Measurements from ENCODE around the gene SH3PXD2B. TPM values are rescaled to one million over a fixed set of nuclear protein-coding genes. Genes with fewer than 3 reads are reported as not detected.
A peak's percentile ranks its signal among the peaks of the same experiment; 100 is the strongest.
"Not testable (repeated sequence)": the region's sequence is repeated elsewhere in the genome, so short reads cannot be mapped to it uniquely, and the experiment has no call there.

Gene SH3PXD2B
- total RNA-seq, 1 donor from 2014 or later: 30.7 TPM

DNA sequence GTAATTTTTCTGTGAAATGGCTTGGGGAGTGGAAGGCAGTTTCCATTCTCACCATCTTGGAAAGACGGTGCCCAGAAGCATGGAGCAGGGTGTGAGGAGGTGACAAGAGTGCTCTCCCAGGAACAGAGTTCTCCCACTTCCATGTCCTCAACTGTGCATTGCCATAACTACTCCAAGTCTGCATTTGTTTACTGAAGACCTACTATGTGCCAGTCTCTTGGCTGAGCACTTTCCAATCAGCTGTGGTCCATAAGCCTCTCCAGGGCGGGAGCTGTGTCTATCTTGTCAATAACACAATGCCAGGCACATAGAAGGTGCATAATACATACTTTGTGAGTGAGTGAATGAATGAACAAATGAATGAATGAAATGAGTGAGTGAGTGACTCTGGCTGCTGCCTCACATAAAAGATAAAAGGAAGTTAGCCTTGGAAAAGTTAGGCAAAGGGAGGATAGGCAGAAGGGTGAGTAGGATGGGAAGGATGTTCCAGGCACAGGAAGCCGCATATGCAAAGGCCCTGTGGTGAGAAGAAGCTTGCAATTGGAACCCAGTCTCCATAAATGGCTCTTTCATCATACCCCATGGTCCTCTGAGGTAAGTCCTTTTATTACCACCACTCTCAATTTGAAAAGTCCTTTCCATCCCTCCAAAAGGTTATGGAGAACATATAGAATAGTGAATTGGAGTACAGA, 31.3 kb upstream of the SH3PXD2B start:
- no peak for DNase-seq

DNA sequence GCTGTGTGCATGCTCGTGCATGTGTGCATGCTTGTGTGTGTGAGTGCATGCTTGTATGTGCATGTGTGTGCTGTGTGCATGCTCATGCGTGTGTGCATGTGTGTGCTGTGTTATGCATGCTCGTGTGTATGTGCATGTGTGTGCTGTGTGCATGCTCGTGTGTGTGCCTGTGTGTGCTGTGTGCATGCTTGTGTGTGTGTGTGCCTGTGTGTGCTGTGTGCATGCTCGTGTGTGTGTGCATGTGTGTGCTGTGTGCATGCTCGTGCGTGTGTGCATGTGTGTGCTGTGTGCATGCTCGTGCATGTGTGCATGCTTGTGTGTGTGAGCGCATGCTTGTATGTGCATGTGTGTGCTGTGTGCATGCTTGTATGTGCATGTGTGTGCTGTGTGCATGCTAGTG, 30.3 kb upstream of the SH3PXD2B start:
- no peak for DNase-seq

DNA sequence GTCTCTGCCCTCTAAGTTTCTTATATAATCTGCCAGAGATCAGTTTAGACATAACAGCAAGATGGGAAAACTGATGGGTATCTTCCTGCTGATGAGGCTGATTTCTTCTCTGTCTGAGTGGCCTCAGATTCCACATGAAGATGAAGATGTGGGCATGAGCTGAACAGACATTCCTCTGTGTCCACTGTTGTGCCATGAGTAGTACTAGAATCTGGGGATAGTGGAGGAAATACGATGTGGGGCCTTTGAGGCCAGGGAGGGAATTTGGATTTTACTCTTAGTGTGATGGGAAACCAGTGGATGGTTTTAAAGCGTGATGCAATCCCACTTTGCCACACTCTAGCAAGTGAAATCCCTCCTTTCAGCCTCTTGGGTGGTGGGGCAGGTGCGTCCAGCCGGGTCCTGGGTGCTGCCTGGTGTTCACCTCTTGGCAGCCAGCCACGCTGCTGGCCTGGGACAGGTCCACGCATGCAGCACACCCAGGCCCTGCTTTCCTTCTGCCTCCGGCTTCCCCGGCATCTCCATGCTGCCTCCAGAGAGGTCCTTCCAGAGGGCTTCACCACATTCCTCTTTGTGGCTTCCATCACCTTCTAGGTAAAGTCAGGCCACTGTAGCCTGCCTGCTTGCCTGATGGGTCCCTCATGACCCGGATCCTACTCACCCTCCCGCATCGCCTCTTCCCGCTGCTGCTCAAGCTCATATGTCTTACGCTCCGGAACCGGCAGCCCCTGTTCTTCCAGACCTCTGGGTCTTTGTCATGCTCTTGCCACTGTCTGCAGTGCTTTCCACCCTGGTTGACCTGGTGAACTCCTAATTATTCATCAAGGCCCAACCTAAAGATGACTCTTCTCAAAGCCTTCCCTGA, 28.1 kb upstream of the SH3PXD2B start:
- no peak for DNase-seq

DNA sequence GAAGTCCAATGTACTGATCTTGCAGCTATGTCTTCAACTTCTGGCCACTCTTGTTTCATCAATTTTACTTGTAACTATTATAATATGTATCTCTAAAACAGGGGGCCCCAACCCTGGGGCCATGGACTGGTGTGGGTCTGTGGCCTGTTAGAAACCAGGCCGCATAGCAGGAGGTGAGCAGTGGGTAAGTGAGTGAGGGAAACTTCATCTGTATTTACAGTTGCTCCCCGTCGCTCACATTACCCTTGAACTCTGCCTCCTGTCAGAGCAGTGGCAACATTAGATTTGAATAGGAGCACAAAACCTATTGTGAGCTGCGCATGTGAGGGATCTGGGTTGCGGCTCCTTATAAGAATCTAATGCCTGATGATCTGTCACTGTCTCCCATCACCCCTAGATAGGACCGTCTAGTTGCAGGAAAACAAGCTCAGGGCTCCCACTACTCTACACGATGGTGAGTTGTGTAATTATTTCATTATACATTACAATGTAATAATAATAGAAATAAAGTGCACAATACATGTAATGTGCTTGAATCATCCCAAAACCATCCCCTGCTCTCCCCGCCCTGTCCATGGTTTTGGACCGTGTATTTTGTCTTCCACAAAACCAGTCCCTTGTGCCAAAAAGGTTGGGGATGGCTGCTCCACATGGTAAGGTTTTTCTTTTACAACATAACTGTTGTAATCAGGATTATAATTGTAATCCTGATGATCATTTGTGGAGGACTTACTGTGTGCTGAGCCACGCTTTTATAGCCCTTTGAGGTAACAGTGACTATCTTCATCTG, 26.9 kb upstream of the SH3PXD2B start:
- no peak for DNase-seq

DNA sequence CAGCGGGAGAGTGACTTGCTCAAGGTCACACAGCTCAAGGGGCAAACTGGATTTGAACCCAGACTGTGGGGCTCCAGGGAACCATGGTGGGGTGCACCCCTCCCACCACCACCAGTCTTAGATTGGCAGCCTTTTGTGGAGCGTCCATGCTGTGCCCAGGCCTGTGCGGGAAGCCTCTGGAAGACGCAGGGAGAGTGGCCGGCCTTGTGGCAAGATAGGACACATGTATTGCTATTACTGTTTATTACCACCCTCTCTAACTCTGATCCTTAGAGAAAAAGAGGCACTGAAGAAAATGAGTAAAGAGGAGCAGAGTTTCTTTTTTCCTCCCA, 25.4 kb upstream of the SH3PXD2B start:
- DNase-seq: no peak

DNA sequence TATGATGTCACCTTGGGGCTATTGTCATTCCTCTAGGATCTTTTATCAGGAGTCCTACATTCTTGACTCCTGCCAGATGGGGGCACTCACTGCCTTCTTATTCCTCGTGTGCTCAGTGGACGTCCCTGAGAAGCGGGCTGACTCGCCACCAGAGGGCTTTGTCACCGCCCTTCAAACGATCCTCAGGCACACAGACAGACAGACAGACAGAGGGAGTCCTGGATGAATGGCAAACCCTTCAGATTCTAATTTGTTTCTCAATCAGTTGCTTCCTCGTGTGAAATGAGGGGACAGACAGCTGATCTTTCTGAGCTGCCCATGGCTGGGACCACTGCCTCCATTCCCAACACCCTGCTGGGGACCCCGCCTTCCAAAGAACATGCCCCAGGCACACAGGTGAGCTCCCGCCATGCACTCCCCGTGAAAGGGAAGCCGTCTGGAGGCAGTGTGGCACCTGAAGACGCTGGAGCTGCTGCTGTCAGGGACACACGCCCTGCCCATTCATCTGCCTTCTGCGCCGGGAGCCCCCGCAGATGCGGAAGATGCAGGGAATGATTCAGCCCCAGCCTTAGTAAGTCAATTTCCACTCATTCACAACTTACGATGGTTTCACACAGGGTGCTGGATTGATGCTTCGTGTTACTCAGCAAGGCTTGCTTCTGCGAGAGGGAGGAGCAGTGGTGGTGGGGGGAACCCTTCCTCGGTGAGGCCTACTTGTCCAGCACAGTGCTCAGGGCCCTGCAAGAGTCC, 24.9 kb upstream of the SH3PXD2B start:
- DNase-seq: peak; percentile 84

DNA sequence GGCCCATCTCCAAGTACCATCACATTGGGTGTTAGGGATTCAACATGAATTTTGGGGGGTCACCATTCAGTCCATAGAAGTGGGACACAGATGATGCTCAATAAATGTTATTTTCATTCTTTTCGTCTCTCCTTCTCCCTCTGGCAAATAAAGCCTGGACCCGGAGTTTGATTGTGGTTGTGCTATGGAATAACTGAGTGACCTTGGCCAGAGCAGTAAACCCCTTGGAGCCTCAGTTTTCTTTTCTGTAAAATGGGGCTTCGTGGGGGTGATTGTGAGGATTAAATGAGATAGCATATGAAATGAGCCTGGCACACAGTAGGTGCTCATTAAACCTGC, 24.3 kb upstream of the SH3PXD2B start:
- DNase-seq: not testable (repeated sequence)

DNA sequence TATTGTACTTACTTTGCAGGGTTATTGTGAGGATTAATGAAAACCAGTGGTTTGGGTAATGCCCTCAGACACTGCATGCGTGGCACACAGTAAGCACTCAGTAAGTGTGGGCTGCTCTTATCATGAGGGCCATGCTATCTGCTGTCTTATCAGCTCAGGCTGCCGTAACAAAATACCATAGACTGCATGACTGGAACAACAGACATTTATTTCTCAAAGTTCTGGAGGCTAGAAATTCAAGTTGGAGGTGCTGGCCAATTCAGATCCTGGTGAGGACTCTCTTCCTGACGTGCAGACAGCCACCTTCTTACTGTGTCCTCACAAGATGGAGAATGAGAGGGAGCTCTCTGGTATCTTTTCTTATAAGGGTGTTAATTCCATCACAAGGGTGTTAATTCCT, 23.9 kb upstream of the SH3PXD2B start:
- DNase-seq: no peak

DNA sequence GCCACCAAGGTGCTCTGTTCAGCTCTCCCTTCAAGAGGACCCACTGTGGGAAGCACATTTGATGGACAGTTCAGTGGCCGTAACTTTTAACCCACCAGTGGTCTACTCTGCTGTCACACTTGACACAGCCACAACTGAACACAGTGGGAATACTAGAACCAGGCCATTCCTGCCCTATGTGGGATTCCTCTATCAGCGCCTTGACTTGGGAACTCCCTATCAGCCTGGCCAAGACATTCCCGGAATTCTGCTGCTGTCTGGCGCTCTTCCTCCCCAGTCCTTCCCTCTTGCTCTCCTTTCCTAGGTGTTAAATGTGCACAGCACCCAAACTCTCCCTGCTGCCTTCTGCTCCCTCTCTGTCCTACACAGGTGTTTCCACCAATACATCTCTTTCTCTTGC, 23.1 kb upstream of the SH3PXD2B start:
- DNase-seq: no peak

DNA sequence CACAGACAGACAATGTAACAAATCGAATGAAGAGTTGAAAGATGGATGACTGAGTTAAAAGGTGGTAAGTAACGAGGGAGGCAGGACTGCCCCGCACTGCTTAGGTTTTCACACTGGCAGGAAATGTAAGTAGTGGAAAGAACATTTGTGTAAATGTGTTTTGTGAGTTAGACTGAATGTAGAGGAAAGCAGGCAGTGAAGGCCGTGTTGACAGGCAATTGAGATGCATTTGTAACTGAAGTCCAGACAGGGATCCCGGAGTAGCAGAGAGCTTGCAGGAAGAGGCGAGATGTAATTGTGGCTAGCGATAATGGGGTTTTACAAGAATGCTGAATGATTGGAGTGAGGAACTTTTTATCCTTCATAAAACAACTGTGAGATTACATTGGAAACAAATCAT, 20.0 kb upstream of the SH3PXD2B start:
- no peak for DNase-seq

DNA sequence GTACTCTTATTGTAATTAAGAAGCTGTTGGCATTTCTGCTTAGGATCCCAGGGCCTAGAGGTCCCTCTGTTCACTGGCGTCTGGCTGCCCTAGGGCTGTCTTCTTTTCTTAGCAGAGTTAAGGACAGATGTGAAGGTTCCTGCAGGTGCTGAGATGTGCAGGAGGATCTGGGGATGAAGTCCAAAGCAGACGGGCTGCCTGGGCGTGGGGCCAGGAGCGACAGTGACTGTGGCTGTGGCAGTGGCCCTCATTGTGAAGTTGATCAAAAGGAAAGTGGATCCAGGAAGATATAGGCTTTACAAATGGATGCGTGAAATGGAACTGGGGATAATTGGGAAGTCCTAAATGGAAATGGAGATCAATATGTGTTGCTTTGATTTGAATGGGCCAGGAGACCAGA, 19.1 kb upstream of the SH3PXD2B start:
- no peak for DNase-seq

DNA sequence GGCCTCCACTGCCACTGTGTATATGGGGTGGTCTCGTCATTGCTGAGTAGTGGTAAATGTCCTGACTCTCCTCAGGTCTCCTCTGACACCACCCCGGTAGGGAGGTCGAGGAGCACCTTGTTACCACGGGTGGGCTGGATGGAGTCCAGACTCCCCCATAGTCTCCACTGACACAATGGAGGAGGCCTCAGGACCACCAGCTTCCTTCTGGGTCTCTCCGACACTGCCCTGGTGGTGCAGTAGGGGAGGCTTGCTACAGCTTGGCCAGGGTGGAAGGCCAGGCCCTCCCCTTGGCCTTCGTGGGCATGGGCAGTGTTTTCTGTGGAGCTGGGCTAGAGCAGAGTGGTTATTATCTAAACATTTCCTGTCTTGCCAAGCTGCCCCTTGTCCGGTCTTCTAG, 15.4 kb upstream of the SH3PXD2B start:
- no peak for DNase-seq

DNA sequence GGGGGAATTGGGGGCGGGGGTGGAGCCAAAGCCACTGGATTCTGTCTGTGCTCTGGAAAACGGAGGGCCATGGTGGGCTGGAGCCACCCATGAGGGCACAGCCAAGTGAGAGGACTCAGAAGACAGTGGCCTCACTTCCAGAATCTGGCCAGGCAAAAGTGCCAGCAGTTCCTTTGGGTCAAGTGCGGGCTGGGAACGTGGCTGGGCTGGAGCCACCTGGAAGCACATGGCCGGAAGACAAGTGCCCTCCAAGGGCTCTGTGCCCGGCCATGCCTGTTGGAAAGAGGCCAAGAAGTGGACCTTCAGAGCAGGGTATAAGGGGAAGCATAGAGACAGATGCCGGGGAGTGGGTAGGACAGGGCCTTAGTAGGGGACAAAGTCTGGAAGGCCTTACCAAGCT, 11.7 kb upstream of the SH3PXD2B start:
- no peak for DNase-seq

DNA sequence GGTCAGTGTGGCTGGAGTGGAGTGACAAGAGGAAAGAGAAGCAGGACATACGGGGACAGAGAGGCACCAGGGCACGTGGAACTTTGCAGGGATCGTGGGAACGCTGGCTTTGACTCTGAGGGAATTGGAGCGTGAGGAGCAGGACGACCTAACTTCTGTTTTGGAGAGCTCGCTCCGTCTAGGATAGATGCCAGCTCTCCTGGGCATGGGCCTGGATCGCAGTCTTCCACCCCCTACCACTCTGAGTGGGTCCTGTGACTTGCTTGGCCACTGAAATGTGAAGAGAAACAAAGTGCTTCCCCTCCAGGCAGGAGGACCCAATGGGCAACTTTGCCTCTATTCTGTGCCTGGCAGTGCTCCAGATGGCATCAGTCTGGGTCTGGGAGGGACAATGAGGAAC, 8.7 kb upstream of the SH3PXD2B start:
- DNase-seq: no peak

DNA sequence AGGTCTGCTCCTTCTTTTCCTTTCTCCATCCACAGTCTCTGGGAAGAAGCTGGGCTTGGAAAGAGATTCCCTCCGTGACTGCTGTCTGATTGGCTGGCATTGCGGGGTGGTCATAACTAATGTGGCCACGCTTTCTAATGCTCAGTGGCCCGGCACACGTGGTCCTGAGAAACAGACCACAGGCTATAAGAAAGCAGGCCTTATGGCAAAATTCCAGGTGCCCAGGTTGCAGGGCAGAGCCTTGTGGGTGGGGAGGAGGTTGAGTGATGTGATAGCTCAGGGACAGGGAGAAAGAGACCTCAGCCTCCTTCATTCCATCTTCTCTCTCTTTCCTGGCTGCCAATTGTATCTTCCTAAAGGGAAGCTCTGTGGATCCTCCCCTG, 5.4 kb upstream of the SH3PXD2B start:
- no peak for DNase-seq

DNA sequence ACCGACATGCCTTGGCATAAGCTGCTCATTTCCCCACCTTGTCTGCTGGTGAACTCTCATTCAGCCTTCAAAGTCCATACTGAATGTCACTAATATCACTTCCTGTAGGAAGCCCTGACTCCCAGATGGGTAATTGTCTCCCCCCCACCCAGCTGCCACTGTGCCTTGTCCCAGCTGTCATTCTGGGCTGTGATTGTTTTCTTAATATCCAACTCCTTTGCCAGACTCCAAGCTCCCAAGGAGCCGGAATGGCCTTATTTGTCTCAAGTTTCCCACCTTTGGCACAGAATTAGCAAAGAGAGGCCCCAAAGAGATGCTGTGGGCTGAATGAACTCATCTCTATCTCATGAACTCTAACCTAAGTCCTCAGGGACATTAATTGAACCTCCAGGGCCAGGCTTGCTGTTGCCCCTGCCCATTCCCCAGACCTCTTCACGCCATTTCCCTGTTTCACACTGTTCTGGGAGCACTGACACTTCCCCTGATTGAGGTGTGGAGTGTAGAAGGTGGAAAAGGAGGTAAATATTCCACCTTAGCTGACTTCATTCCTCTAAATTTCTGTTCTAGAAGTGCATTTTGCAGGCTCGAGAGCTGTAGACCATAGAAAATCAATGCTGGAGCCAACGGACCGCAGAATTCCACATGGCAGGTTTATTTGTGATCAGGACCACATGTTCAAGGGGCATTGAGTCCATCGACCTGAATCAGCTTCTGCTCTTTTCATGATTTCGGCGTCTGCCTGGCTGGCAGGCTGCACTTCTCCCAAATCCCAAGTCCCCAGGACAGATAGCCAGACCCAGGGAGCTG, 4.9 kb upstream of the SH3PXD2B start:
- no peak for DNase-seq

DNA sequence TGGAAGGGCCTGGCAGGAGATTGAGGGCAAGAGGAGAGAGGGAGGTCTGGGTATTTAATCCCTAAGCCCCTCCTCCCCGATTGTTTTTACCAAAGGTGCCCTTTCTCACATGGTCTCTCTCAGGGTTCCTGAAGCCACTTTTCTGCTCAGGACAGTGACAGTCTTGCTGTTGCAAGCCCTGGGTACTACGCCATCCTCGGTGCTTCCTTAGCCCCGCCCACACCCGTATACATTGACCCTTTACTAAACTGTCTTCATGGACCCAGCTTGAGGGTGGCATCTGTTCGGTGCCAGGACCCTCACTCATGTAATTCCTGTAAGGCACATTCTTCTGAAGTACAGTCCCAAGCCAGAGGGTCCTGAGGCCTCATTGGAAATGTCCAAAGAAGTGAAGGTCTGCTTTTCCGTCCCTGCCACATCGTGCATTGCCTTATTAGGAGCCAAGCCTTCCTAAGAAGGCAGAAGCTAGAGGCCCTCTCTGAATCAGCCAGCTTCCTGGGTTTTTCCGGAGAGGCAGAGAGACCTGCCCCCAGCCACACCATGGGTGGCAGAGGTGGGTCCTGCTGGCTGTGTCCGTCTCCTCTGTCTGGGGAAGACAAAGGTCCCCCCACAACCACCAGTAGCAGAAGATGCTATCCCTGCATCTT, 1.9 kb upstream of the SH3PXD2B start:
- no peak for DNase-seq

DNA sequence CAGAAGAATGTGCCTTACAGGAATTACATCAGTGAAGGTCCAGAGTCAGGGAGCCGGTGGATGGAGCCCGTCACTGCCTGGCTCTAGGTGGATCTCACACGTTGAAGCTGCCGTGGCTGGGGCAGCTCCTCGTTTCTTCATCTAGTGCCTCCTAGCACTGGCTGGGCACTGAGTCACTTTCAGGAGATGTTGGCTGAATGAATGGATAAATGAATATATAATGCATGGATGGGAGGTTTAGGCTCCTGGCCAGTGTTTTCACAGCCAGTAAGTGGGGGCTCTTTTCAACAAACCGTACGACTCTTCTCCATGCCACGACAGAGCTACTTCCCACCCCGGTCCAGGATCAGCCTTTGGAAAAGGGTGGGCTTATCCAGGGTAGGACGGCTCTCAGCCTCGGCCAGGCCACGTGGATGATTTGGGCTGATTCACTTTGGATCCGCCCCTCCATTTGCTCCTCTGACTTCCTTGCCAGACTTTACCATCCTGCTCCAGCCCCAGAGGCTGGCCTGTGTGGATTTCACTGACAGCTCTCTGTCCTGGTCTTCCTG, 1.3 kb upstream of the SH3PXD2B start:
- DNase-seq: peak; percentile 51

DNA sequence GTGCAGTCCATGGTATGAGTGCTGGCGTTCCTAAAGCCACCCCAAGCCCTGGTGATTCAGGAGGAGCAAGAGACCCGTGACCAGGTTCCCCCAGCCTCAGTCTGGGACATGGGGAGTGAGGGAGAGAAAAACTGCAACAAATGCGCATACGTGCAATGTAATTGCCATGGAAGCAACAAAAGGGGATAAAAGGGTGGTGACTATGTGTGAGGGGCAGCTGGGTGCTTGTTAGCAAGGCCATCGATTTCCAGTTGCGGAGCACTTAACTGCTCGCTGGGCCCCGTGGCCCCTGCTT, 709 bp upstream of the SH3PXD2B start:
- no peak for DNase-seq

DNA sequence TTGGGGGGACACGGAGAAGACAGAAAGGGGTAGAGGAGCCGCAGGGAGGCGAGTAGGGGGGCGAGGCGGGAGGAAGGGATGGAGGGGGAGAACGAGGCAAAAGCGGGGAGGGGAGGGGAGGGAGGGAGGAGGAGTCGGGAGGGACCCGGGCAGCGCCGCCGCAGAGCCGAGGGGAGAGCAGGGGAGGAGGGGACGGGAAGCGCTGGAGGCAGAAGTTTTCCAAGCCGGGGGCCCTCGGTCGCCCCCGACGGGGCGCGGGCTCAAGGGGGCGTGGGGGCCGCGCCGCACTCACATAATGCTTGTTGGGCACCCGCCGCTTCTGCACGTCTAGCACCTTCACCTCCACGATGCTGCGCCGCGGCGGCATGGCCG, 353 bp downstream of the SH3PXD2B start:
- peak; percentile 42 for DNase-seq
